HepG2 (cell line): ENCODE measurements around the gene PRSS36. TPM values are rescaled to one million over a fixed set of nuclear protein-coding genes. Genes with fewer than 3 reads are reported as not detected.

Experiments used
- ARID5B ChIP-seq: IDR thresholded peaks from 2 replicates; pipeline ENCODE4 v1.4.0; 2020; ENCODE audit warnings: mild to moderate bottlenecking, missing genetic modification reagents
- DR1 ChIP-seq: sonication (generic); formaldehyde crosslinking; IDR thresholded peaks from 2 replicates; pipeline ENCODE4 v1.8.0; 2021; ENCODE audit warnings: mild to moderate bottlenecking, missing genetic modification reagents, inconsistent platforms
- HES4 ChIP-seq: sonication (generic); formaldehyde crosslinking; IDR thresholded peaks from 2 replicates; pipeline ENCODE4 v1.9.0; 2021; ENCODE audit warnings: mild to moderate bottlenecking, missing genetic modification reagents, borderline replicate concordance
- HNF1A ChIP-seq, 2 experiments: sonication (generic) in 1 of 2; formaldehyde crosslinking in 1 of 2; IDR thresholded peaks; 2 replicates each; pipeline versions ENCODE4 v1.4.0 to v1.6.1; 2016 to 2020; ENCODE audit warnings: borderline replicate concordance in 1 of 2, low read depth in 1 of 2, mild to moderate bottlenecking in 1 of 2, missing genetic modification reagents in 1 of 2
- MAFF ChIP-seq: IDR thresholded peaks from 2 replicates; pipeline ENCODE4 v1.6.1; 2011; ENCODE audit warnings: low read depth, low read length, improper control_type of control experiment
- MAFK ChIP-seq, 2 experiments: IDR thresholded peaks in 1 of 2; conservative IDR thresholded peaks in 1 of 2; 2 replicates each; pipeline ENCODE4 v1.6.1; 2011; ENCODE audit warnings: improper control_type of control experiment in 2 of 2, low read length in 2 of 2
- NFKB2 ChIP-seq: sonication (generic); formaldehyde crosslinking; IDR thresholded peaks from 2 replicates; pipeline ENCODE4 v1.4.0; 2020; ENCODE audit warnings: missing genetic modification reagents, borderline replicate concordance
- RBAK ChIP-seq: sonication (generic); formaldehyde crosslinking; IDR thresholded peaks from 2 replicates; pipeline ENCODE4 v1.5.1; 2020; ENCODE audit warnings: mild to moderate bottlenecking, missing genetic modification reagents
- SAP130 ChIP-seq: IDR thresholded peaks from 2 replicates; pipeline ENCODE4 v1.6.1; 2016; ENCODE audit warnings: low read depth
- SSRP1 ChIP-seq: IDR thresholded peaks from 2 replicates; pipeline ENCODE4 v1.6.1; 2016; ENCODE audit warnings: control low read depth
- ZBTB10 ChIP-seq: sonication (generic); formaldehyde crosslinking; IDR thresholded peaks from 2 replicates; pipeline ENCODE4 v1.4.0; 2020; ENCODE audit warnings: missing genetic modification reagents, borderline replicate concordance
- ZFAT ChIP-seq: sonication (generic); formaldehyde crosslinking; conservative IDR thresholded peaks from 2 replicates; pipeline ENCODE4 v1.8.1; 2023; ENCODE audit warnings: missing genetic modification reagents, inconsistent platforms
- ZKSCAN5 ChIP-seq: sonication (generic); formaldehyde crosslinking; IDR thresholded peaks from 2 replicates; pipeline ENCODE4 v1.5.1; 2020; ENCODE audit warnings: mild to moderate bottlenecking, missing genetic modification reagents
- ZNF589 ChIP-seq: sonication (generic); formaldehyde crosslinking; conservative IDR thresholded peaks from 2 replicates; pipeline ENCODE4 v1.8.0; 2022; ENCODE audit warnings: mild to moderate bottlenecking, moderate library complexity, missing genetic modification reagents
- ZNF713 ChIP-seq: sonication (generic); formaldehyde crosslinking; IDR thresholded peaks from 2 replicates; pipeline ENCODE4 v1.4.0; 2020; ENCODE audit warnings: mild to moderate bottlenecking, missing genetic modification reagents
- ZNF850 ChIP-seq: sonication (generic); formaldehyde crosslinking; conservative IDR thresholded peaks from 2 replicates; pipeline ENCODE4 v1.9.0; 2021; ENCODE audit warnings: mild to moderate bottlenecking, missing genetic modification reagents
- ZNF879 ChIP-seq: sonication (generic); formaldehyde crosslinking; IDR thresholded peaks from 2 replicates; pipeline ENCODE4 v1.8.1; 2023; ENCODE audit warnings: missing genetic modification reagents
- polyA plus RNA-seq, 8 experiments: library from polyadenylated mRNA; depleted of rRNA in 3 of 8; stranded (reverse) in 7 of 8; unstranded in 1 of 8; fragments of >200 nt; fragmentation: Illumina TruSeq in 4 of 8; extraction: Trizol in 4 of 8; gene quantifications; 2 replicates each; pipeline versions ENCODE4 v1.2.1 to v1.2.3, GENCODE V29; 2011 to 2016; ENCODE audit warnings: low read depth in 4 of 8, missing spikeins in 1 of 8, mixed read lengths in 1 of 8; ENCODE audit not compliant: insufficient read depth in 1 of 8
- total RNA-seq, 5 experiments: library from RNA; depleted of rRNA; stranded (reverse); fragments of >200 nt; fragmentation: Illumina TruSeq; extraction: Trizol; gene quantifications; 2 replicates each; pipeline ENCODE4 v1.2.3, GENCODE V29; 2016; ENCODE audit warnings: low read depth in 1 of 5
- TF ChIP-seq, protein P1 (sequence below): sonication (generic); formaldehyde crosslinking; IDR thresholded peaks from 2 replicates; pipeline ENCODE4 v1.9.0; 2021; ENCODE audit warnings: missing genetic modification reagents, mild to moderate bottlenecking, borderline replicate concordance

PRSS36 gene
- total and polyA plus RNA-seq, 2 of the 13 experiments (the other 11 are each of a cell fraction or from before 2014, with no cell fraction given): 1.5 to 2.1 TPM

- TF ChIP-seq ZNF589 (CRISPR knock-in tag) (no peak), ZKSCAN5 (no peak), ZNF879 (CRISPR knock-in tag) (no peak; the same call in 1 of the 2 replicates), NFKB2 (CRISPR knock-in tag) (no peak), DR1 (CRISPR knock-in tag) (no peak), ZNF713 (CRISPR knock-in tag) (no peak), HNF1A (IDR thresholded peaks at IDR 0.05; ENCODE audit: low read depth) (no peak), HNF1A (CRISPR knock-in tag; IDR thresholded peaks at IDR 0.05; ENCODE audit: borderline replicate concordance) (no peak), MAFF (no peak), ZFAT (CRISPR knock-in tag) (no peak), ZBTB10 (CRISPR knock-in tag) (no peak; the same call in 1 of the 2 replicates), SAP130 (no peak), ARID5B (CRISPR knock-in tag) (no peak), MAFK (conservative IDR thresholded peaks at IDR 0.05 in 1 of 2, IDR thresholded peaks at IDR 0.05 in 1 of 2; ENCODE audit: low read length in 2 of 2) (no peak), HES4 (CRISPR knock-in tag) (no peak), RBAK (CRISPR knock-in tag) (no peak), ZNF850 (CRISPR knock-in tag) (no peak), SSRP1 (CRISPR knock-in tag) (no peak)
- TF ChIP-seq, protein P1, sequence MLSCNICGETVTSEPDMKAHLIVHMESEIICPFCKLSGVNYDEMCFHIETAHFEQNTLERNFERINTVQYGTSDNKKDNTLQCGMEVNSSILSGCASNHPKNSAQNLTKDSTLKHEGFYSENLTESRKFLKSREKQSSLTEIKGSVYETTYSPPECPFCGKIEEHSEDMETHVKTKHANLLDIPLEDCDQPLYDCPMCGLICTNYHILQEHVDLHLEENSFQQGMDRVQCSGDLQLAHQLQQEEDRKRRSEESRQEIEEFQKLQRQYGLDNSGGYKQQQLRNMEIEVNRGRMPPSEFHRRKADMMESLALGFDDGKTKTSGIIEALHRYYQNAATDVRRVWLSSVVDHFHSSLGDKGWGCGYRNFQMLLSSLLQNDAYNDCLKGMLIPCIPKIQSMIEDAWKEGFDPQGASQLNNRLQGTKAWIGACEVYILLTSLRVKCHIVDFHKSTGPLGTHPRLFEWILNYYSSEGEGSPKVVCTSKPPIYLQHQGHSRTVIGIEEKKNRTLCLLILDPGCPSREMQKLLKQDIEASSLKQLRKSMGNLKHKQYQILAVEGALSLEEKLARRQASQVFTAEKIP (CRISPR knock-in tag): no peak
These were observed 29.4 kb upstream of the PRSS36 start (continued) for GRCh38 chr16:31179219-31179746.
